Measurements from ENCODE around the gene PKN3. TPM values are rescaled to one million over a fixed set of nuclear protein-coding genes. Genes with fewer than 3 reads are reported as not detected.

Gene PKN3
- total and polyA plus RNA-seq, 2 of the 13 experiments (the other 11 are each of a cell fraction or from before 2014, with no cell fraction given): 10.5 to 13.2 TPM

- TF ChIP-seq KLF12 (CRISPR knock-in tag; IDR thresholded peaks at IDR 0.05; ENCODE audit: borderline replicate concordance) (no peak), ZNF775 (CRISPR knock-in tag; IDR thresholded peaks at IDR 0.05; ENCODE audit: borderline replicate concordance) (no peak; the same call in 1 of the 2 replicates), KLF13 (CRISPR knock-in tag; IDR thresholded peaks at IDR 0.05) (no peak), ZNF773 (CRISPR knock-in tag; IDR thresholded peaks at IDR 0.05; ENCODE audit: borderline replicate concordance) (no peak), SNAPC5 (CRISPR knock-in tag; IDR thresholded peaks at IDR 0.05; ENCODE audit: borderline replicate concordance) (no peak), ZNF7 (CRISPR knock-in tag; IDR thresholded peaks at IDR 0.05) (0 out of 2 replicates have a peak, but pooled peaks have one; percentile 1), CTCF (CRISPR knock-in tag; IDR thresholded peaks at IDR 0.05) (no peak), ZNF101 (CRISPR knock-in tag; IDR thresholded peaks at IDR 0.05; ENCODE audit: borderline replicate concordance, low read depth) (no peak), ETV6 (CRISPR knock-in tag; conservative IDR thresholded peaks at IDR 0.05) (no peak), CHCHD3 (CRISPR knock-in tag; IDR thresholded peaks at IDR 0.05) (no peak; the same call in 1 of the 2 replicates), PAXIP1 (CRISPR knock-in tag; conservative IDR thresholded peaks at IDR 0.05) (peak; percentile 68), TEAD3 (CRISPR knock-in tag; optimal IDR thresholded peaks at IDR 0.05; ENCODE audit: borderline replicate concordance) (peak; percentile 5), SMAD3 (CRISPR knock-in tag; IDR thresholded peaks at IDR 0.05) (no peak), ZNF317 (CRISPR knock-in tag; IDR thresholded peaks at IDR 0.05) (no peak; the same call in 1 of the 2 replicates), ZNF337 (CRISPR knock-in tag; IDR thresholded peaks at IDR 0.05; ENCODE audit: borderline replicate concordance, low read depth) (no peak), SOX6 (IDR thresholded peaks at IDR 0.05) (no peak), SOX6 (CRISPR knock-in tag; IDR thresholded peaks at IDR 0.05) (no peak), CSRNP1 (CRISPR knock-in tag; IDR thresholded peaks at IDR 0.05) (no peak; the same call in 1 of the 2 replicates), MAX (IDR thresholded peaks at IDR 0.05) (peak; percentile 54; the same call in 1 of the 2 replicates), NCOA5 (CRISPR knock-in tag; IDR thresholded peaks at IDR 0.05) (no peak), SMAD9 (CRISPR knock-in tag; IDR thresholded peaks at IDR 0.05) (0 out of 2 replicates have a peak, but pooled peaks have one; percentile 64), SIN3B (IDR thresholded peaks at IDR 0.05; ENCODE audit: low read length) (no peak)
Observed at GRCh38 chr9:128684325-128685199, 17.7 kb upstream of the PKN3 start (continued).
